Measurements from ENCODE around the gene CUX1.

CUX1 gene

DNA sequence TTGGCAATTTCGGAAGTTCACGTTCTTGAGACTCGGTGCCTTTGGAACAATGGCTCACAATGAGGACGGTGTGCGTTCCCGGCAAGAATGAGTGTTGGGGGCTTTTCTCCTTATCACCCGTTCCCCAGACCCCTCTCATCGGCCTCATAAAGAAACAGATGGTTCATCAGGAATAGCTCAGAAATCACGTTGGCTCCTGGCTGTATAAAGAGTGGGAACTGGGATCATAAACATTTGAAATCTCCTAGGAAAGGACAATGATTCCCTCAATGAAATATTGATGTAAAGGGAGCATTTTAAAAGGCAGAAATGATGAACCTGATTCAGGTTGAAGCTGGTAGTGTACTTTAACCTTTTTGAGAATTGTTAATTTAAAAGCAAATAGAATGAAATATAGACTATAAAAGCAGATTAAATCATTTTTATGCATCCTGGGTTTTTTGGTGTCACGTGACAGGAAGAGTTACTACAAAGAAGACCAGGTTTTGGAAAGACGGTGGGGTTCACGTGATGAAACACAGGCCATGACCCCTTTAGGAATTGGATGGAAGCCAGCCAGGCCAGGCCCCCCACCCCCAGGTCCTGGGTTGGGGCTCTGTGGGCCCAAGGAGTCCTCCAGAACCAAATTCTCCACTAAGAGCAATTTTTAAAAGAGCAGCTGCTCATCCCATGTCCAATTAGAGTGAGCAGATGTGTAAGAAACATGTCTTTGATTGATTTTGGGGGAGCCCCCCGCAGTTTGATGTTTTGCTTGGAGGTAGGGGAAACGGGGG lies 63.0 kb downstream of the CUX1 start:
- Histone ChIP-seq H3K4me3 (ENCODE audit: low read depth in 1 of 2, low read length in 1 of 2) (no peak overlapping the region), H3K9me3 (no peaks in the 10 kb centered on the region), H3K27me3 (no peaks in the 10 kb centered on the region), H3K27ac (peak overlapping the region; percentile 61), H3K4me1 (ENCODE audit: control insufficient read depth in 1 of 2, insufficient read depth in 1 of 2, low read depth in 1 of 2, low read length in 1 of 2) (peaks cover 18 to 26% of the 10 kb centered on the region in 2 experiments), H3K36me3 (no peaks in the 10 kb centered on the region)
- TF ChIP-seq, protein P1, sequence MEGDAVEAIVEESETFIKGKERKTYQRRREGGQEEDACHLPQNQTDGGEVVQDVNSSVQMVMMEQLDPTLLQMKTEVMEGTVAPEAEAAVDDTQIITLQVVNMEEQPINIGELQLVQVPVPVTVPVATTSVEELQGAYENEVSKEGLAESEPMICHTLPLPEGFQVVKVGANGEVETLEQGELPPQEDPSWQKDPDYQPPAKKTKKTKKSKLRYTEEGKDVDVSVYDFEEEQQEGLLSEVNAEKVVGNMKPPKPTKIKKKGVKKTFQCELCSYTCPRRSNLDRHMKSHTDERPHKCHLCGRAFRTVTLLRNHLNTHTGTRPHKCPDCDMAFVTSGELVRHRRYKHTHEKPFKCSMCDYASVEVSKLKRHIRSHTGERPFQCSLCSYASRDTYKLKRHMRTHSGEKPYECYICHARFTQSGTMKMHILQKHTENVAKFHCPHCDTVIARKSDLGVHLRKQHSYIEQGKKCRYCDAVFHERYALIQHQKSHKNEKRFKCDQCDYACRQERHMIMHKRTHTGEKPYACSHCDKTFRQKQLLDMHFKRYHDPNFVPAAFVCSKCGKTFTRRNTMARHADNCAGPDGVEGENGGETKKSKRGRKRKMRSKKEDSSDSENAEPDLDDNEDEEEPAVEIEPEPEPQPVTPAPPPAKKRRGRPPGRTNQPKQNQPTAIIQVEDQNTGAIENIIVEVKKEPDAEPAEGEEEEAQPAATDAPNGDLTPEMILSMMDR (IDR thresholded peaks at IDR 0.05), result no peak

DNA sequence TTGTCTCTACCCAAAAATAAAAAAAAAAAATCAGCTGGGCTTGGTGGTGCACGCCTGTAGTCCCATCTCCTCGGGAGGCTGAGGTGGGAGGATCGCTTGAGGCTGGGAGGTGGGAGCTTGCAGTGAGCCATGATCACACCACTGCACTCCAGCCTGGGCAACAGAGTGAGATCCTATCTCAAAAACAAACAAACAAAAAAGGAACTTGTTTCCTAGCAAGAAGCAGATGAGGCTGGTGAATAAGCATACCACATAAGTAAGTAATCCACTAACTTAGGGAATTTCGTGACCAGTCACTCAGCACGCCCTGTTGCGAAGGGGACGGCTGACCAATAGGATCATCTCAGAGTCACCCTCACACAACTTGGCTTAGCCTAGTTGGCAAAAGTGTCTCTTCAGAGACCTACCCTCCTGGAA lies 64.6 kb downstream of the CUX1 start:
- Histone ChIP-seq H3K27ac (peak overlapping the region; percentile 70), H3K4me3 (ENCODE audit: low read depth in 1 of 2, low read length in 1 of 2) (no peak overlapping the region), H3K4me1 (ENCODE audit: control insufficient read depth in 1 of 2, insufficient read depth in 1 of 2, low read depth in 1 of 2, low read length in 1 of 2) (peaks cover 18 to 26% of the 10 kb centered on the region in 2 experiments), H3K36me3 (no peaks in the 10 kb centered on the region), H3K9me3 (no peaks in the 10 kb centered on the region), H3K27me3 (no peaks in the 10 kb centered on the region)
- TF ChIP-seq, protein P1 (IDR thresholded peaks at IDR 0.05), result no peak

DNA sequence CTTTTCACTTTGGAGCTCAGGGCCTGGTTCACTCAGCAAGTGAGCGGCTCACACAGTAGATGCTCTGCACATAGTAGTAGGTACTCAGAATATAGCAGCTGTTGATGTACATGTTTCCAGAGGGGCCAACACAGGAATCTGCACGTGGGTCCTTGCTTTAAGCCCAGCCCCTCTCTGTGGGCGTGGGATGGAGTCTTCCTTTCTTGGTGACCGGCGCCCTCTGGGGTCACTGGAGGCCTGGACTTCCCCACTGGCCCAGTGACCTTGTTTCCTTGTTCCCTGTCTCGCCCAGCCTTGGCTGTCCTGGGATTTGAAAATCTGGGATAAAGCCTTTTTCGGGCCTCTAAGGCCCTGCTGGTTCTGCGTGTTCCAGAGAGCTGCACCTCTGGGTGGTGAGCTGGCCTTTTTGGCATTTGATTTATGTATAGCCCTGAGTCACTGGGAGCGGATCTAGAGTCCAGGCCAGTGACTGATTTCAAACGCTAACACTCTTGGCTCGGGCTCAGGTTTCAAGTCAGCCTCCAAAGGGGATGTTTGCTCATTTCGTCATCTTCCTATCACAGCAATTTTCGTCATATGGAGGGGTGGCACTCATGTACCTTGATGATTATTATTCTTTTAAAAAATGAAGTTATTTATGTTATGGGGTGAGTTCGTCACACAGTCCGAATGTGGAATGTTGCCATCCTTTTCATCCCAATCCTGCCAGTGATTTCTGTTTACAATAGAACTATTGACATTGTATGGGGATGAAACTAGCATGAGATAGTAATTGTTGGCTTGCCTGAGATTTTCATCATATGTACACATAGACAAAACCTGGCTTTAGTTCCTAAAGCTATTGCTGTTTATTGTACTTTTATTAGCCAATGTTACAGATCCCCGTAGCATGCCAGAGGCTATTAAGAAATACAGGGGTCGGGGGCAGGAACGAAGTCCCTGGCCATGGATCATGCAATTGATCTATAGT lies 65.5 kb downstream of the CUX1 start:
- no peaks in the 10 kb centered on the region for H3K27me3 ChIP-seq
- H3K4me3 ChIP-seq (ENCODE audit: low read depth in 1 of 2, low read length in 1 of 2), result no peak overlapping the region
- TF ChIP-seq, protein P1 (IDR thresholded peaks at IDR 0.05), result no peak
- no peaks in the 10 kb centered on the region for H3K9me3 ChIP-seq
- peaks cover 18 to 26% of the 10 kb centered on the region in 2 experiments for H3K4me1 ChIP-seq (ENCODE audit: control insufficient read depth in 1 of 2, insufficient read depth in 1 of 2, low read depth in 1 of 2, low read length in 1 of 2)
- peak overlapping the region; percentile 70 for H3K27ac ChIP-seq
- H3K36me3 ChIP-seq, result no peaks in the 10 kb centered on the region

DNA sequence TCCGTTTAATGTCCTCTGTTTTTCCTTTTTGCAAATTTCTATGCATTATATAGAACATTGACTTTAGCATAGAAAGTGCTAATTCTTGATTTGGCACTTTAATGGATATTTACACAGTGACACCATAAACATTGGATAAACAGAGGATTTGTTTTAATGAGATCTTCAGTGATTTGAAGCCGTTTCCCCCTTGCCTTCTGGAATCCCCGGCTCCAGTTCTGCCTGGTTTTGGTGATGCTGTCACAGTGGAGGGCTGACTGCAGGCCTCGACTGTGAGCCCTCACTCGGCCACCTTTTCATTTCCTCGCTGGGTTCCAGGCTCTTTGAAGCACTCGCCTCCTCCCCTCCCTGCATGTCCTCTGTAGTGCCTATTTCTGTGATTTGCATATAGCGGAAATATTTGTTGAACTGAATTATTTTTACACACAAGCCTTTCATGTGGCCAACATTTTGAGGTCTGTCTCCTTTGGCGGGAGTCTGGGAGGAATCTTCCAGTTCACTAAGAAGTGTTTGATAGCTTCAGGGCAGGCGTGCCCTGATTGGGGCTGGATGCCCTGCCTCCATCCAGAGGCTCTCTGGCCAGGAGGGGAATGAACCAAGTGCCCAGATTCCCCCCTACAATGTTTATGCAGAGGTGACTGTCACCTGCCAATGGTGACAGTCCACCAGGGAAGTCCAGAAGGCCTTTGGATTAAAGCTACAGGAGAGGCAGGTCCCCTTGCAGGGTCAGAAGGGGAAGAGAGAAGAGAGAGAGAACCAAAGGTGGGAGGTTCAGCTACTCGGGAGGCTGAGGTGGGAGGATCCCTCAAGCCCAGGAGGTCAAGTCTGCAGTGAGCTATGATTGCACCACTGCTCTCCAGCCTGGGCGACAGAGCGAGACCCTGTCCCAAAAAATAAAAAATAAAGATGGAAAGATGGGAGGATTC lies 67.5 kb downstream of the CUX1 start:
- no peak overlapping the region for H3K27ac ChIP-seq

More for the DNA sequence above, 67.5 kb downstream of the CUX1 start:
- TF ChIP-seq, protein P1 (IDR thresholded peaks at IDR 0.05), result no peak
- Histone ChIP-seq H3K4me1 (ENCODE audit: control insufficient read depth in 1 of 2, insufficient read depth in 1 of 2, low read depth in 1 of 2, low read length in 1 of 2) (peaks cover 25 to 26% of the 10 kb centered on the region in 2 experiments), H3K4me3 (ENCODE audit: low read depth in 1 of 2, low read length in 1 of 2) (no peak overlapping the region), H3K9me3 (no peaks in the 10 kb centered on the region), H3K27me3 (no peaks in the 10 kb centered on the region), H3K36me3 (no peaks in the 10 kb centered on the region)

Measured in neutrophil (primary cell).